C4-2B (cell line): Measurements from ENCODE around the gene SF3A1.

Source experiments
- CTCF ChIP-seq: fragments of 450-650 bp; conservative IDR thresholded peaks from 2 replicates; pipeline ENCODE4 v1.5.1; 2017; ENCODE audit warnings: mild to moderate bottlenecking
- ZFX ChIP-seq: fragments of 450-650 bp; IDR thresholded peaks from 2 replicates; pipeline ENCODE4 v1.6.1; 2017

DNA sequence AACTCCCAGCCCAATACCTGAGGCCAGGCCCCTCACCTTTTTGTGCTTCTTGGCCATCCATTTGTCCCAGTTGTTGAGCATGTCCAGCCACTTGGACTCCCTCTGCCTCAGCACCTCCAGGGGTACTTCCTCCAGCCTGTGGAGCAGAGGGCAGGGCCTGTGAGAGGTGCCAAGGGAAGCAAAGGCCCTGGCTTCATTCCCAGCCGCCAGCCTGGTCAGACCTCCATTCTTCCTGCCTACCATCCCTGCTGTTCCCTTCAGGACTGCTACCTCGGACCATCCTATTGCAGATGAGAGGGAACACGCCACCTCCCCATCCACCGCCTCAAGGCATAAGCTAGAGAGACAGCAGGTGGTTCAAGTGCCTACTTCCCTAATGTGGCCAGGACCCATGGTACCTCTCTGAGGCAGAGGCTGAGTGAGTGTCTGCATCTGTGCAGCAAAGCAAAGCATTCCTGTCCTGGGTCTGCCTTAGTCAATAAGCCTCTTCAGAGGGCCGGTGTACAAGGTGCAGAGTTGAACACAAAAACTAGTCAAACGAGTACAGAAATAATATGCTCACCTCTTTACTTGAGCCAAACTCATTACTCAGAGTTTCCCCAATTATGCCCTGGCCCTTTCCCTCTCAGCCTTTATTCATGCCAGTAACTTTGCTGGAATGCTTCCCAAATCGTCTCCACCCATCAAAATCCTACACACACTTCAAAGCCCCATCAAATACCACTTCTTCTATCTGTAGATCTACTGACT, 52.0 kb downstream of the SF3A1 start:
- TF ChIP-seq CTCF (no peak), ZFX (no peak)
